ENCODE results near the gene SLFN13. TPM values are rescaled to one million over a fixed set of nuclear protein-coding genes. Genes with fewer than 3 reads are reported as not detected.
"Not testable (repeated sequence)": the region's sequence is repeated elsewhere in the genome, so short reads cannot be mapped to it uniquely, and the experiment has no call there.

Gene SLFN13
- total RNA-seq, 1 donor, result 11.6 TPM

GRCh38 chr17:35433075-35433894 lies 15.3 kb downstream of the SLFN13 start:
- DNase-seq (ENCODE audit: low read depth in 2 of 3, low spot score in 2 of 3), result peak in 2 of 3 donors; percentile 88 to 90

GRCh38 chr17:35432176-35433074 lies 16.1 kb downstream of the SLFN13 start, which contains the start of gene SLFN12:
Gene SLFN12 (minus strand): TSS chr17:35432500. CDS start chr17:35423028, 9,472 bp downstream.
- peak in 2 of 3 donors; percentile 77 to 80 for DNase-seq (ENCODE audit: low read depth in 2 of 3, low spot score in 2 of 3)

GRCh38 chr17:35429702-35430101 lies 18.9 kb downstream of the SLFN13 start:
- no peak for DNase-seq (ENCODE audit: low read depth in 2 of 3, low spot score in 2 of 3)

- DNase-seq (ENCODE audit: low read depth in 2 of 3, low spot score in 2 of 3), result peak in 1 of 3 donors; percentile 6
Observed at GRCh38 chr17:35428229-35428628, 20.3 kb downstream of the SLFN13 start.

DNA sequence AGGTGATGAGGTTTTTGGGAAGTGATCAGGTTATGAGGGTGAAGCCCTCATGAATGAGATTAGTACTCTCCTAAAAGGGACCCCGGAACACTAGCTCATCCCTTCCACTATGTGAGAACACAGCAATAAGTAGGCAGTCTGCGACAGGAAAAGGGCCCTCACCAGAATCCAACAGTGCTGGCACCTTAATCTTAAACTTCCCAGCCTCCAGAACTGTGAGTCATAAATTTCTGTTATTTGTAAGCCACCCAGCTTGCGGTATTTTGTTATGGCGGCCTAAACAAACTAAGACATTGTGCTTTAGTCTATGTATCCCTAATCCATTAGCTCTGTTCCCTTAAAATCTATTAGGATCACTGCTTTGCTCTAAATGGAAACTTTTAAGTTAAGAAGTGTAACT lies 24.8 kb downstream of the SLFN13 start:
- no peak for DNase-seq (ENCODE audit: low read depth in 2 of 3, low spot score in 2 of 3)

- DNase-seq (ENCODE audit: low read depth in 2 of 3, low spot score in 2 of 3), result not testable (repeated sequence)
Observed at GRCh38 chr17:35421069-35421468, 27.5 kb downstream of the SLFN13 start.

DNA sequence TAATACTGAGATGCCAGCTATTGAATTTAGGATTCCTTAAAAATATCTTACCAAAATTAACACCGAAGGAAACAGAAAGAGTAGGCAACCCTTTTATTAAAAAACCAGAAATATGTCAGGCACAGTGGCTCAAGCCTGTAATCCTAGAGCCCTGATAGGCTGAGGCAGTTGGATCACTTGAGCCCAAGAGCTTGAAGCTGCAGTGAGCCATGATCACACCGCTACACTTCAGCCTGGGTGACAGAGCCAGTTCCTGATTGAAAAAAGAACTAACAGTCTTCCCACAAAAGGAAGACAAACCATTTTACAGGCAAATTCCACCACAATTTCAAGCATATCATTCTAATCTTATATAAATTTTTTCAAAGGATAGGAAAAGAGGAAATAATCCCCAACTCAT lies 31.9 kb downstream of the SLFN13 start:
- DNase-seq (ENCODE audit: low read depth in 2 of 3, low spot score in 2 of 3), result no peak

DNA sequence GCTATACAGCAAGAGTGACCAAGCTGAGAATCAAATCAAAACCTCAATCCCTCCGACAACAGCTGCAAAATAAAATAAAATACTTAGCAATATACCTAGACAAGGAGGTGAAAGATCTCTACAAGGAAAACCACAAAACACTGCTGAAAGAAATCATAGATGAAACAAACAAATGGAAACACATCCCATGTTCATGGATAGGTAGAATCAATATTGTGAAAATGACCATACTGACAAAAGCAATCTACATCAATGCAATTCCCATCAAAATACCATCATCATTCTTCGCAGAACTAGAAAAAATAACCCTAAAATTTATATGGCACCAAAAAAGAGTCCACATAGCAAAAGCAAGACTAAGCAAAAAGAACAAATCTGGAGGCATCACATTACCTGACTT lies 33.9 kb downstream of the SLFN13 start:
- DNase-seq (ENCODE audit: low read depth in 2 of 3, low spot score in 2 of 3), result not testable (repeated sequence)

- no peak for DNase-seq (ENCODE audit: low read depth in 2 of 3, low spot score in 2 of 3)
Observed at GRCh38 chr17:35414247-35414646, 34.3 kb downstream of the SLFN13 start.

DNA sequence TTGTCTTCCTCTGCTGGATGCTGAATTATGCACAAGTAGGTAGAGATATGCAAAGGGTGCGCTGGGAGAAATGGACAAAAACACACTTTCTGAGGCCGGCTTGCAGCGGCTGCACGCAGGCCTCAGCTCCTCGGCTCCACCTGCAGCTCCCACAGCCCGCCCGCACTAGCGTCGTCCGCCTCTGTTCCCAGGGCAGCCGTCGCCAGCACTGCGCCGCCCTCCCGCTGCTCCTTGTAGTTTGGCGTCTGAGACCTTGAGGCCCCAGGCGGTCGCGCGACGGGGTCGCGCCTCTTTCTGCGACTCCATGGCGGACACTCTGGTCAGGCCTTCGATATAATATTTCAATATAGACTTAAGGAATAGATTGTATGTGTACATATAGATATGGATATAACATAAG lies 41.0 kb downstream of the SLFN13 start:
- DNase-seq (ENCODE audit: low read depth in 2 of 3, low spot score in 2 of 3), result no peak

GRCh38 chr17:35406568-35406967 lies 42.0 kb downstream of the SLFN13 start:
- no peak for DNase-seq (ENCODE audit: low read depth in 2 of 3, low spot score in 2 of 3)

DNA sequence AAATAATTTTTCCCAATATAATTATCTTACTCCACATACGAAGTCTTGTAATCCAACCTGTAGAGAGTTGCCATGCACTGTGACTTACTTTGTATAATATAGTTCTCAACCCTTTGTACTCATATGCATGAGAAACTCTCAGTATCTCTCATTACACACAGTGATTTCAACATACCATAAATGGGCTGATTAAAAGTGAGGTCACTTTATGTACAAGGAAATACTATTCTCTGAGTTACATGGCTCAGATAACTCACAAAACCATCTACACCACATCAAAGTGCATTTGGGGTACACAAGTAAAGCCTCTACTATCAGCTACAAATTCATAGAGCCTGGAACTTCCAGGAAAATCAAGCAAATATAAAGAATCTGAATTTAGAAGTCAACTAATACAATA lies 44.2 kb downstream of the SLFN13 start:
- no peak for DNase-seq (ENCODE audit: low read depth in 2 of 3, low spot score in 2 of 3)

DNA sequence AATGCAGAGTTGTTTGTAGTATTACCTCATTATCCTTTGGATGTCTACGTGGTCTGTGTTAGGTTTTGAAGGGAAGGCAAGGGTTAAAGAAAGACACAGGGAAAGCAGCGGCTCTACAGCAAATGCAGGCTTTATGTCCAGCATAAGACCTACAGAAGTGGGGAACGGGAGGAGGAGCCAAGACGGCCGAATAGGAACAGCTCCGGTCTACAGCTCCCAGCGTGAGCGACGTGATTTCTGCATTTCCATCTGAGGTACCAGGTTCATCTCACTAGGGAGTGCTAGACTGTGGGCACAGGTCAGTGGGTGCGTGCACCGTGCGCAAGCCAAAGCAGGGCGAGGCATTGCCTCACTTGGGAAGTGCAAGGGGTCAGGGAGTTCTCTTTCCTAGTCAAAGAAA lies 54.8 kb downstream of the SLFN13 start:
- not testable (repeated sequence) for DNase-seq (ENCODE audit: low read depth in 2 of 3, low spot score in 2 of 3)

- peak in 2 of 3 donors; percentile 6 to 30 for DNase-seq (ENCODE audit: low read depth in 2 of 3, low spot score in 2 of 3)
Observed at GRCh38 chr17:35390663-35391062, 57.9 kb downstream of the SLFN13 start.

DNA sequence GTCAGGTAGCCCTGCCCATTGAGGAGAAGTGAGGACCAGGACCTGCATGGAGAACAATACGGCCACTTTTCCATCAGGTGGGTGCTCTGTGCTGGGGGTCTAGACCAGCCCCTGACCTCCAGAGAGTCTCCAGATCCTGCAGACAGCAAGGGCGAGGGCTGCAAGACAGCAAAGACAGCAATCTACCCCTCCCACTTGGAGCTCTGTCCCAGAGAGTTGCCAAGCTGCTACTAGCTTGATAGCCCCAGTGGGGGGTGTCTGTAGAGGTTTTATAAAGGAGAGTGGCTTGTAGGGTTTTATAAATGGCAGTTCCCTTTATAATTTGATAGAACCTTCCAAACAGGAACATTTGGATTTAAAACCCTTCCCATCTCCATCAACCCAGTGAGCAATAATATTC lies 58.4 kb downstream of the SLFN13 start:
- DNase-seq (ENCODE audit: low read depth in 2 of 3, low spot score in 2 of 3), result no peak

DNA sequence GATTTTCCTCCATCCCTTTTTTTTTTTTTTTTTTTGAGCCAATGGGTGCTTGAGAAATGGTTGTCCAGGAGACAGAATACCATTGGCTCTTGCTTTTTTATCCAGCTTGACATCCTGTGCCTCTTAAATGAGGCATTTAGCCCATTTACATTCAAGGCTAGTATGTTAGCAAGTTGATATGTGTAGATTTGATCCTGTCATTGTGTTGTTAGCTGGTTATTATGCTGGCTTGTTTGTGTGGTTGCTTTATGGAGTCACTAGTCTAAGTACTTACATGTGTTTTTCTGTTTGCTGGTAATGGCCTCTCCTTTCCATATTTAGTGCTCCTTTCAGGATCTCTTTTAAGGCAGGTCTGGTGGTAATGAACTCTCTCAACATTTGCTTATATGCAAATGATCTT lies 61.1 kb downstream of the SLFN13 start:
- no peak for DNase-seq (ENCODE audit: low read depth in 2 of 3, low spot score in 2 of 3)

Small RNA genes within 50 kb of the gene (small RNA-seq; reads per million reads assigned to genes)
- gene AC060766.5, result not detected

Other genes starting within 250 kb of the SLFN13 start
- gene SLFN5, start 205.7 kb downstream of the SLFN13 start, total RNA-seq, result 0.81 TPM
- 45.8 TPM for gene SLFN11, start 75.1 kb downstream of the SLFN13 start, total RNA-seq
- 3.2 TPM for gene SLFN12, start 16.3 kb downstream of the SLFN13 start, total RNA-seq
- under 0.01 TPM for gene SLFN12L, start 88.9 kb upstream of the SLFN13 start, total RNA-seq
- gene SLFN14, start 112.1 kb upstream of the SLFN13 start, total RNA-seq, result 0.27 TPM
- gene PEX12, start 129.8 kb upstream of the SLFN13 start, total RNA-seq, result 4.8 TPM
- gene AP2B1, start 138.6 kb upstream of the SLFN13 start, total RNA-seq, result 75.9 TPM